SU-DHL-6 (cell line): ENCODE measurements around the gene ARID3B.

Source experiments
- H2AFZ ChIP-seq: fragments of 200-600 bp; sonication (generic); 2 replicates; pipeline ENCODE4 v1.6.1; 2014; ENCODE audit warnings: low read depth, mild to moderate bottlenecking, moderate library complexity, mixed read lengths, antibody characterized with exemption, low read length; ENCODE audit not compliant: severe bottlenecking
- H3F3A ChIP-seq: fragments of 200-600 bp; shearing (Covaris generic); 2 replicates; pipeline ENCODE4 v1.6.0; 2016; ENCODE audit warnings: antibody characterized with exemption, mild to moderate bottlenecking; ENCODE audit not compliant: insufficient read depth
- H3K27ac ChIP-seq: fragments of 200-600 bp; sonication (generic); 2 replicates; pipeline ENCODE4 v1.5.1; 2016; ENCODE audit warnings: low read depth, mild to moderate bottlenecking, low read length, moderate library complexity, mixed read lengths
- H3K27me3 ChIP-seq: fragments of 200-600 bp; sonication (generic), shearing (Covaris generic); 2 replicates; pipeline ENCODE4 v1.6.0; 2014; ENCODE audit warnings: mild to moderate bottlenecking, low read length
- H3K36me3 ChIP-seq: fragments of 200-600 bp; sonication (generic); 2 replicates; pipeline ENCODE4 v1.6.1; 2014; ENCODE audit warnings: mild to moderate bottlenecking, low read length, mixed read lengths
- H3K4me2 ChIP-seq: fragments of 300-600, 200-600 bp; shearing (Covaris generic), sonication (generic); 2 replicates; pipeline ENCODE4 v1.6.0; 2014; ENCODE audit warnings: low read length, low read depth, mild to moderate bottlenecking; ENCODE audit not compliant: poor library complexity, severe bottlenecking
- H3K4me3 ChIP-seq: fragments of 200-600 bp; sonication (generic); 2 replicates; pipeline ENCODE4 v1.5.1; 2014; ENCODE audit warnings: antibody characterized with exemption, low read length, mild to moderate bottlenecking, mixed read lengths; ENCODE audit not compliant: insufficient read depth, poor library complexity, severe bottlenecking
- H3K79me2 ChIP-seq: fragments of 200-600 bp; sonication (generic); 2 replicates; pipeline ENCODE4 v1.6.1; 2014; ENCODE audit warnings: mild to moderate bottlenecking, low read length, moderate library complexity; ENCODE audit not compliant: insufficient read depth
- H3K9ac ChIP-seq: fragments of 200-600 bp; sonication (generic); 2 replicates; pipeline ENCODE4 v1.7.0; 2014; ENCODE audit warnings: mild to moderate bottlenecking, low read length
- H3K9me2 ChIP-seq: fragments of 200-600 bp; sonication (generic); replicated peaks from 2 replicates; pipeline ENCODE4 v1.6.1; 2014; ENCODE audit warnings: low read length; ENCODE audit not compliant: insufficient read depth
- H3K9me3 ChIP-seq: fragments of 200-600 bp; sonication (generic); 2 replicates; pipeline ENCODE4 v1.6.1; 2014; ENCODE audit warnings: low read length, mixed read lengths; ENCODE audit not compliant: insufficient read depth
- H4K20me1 ChIP-seq: fragments of 200-600 bp; sonication (generic); 2 replicates; pipeline ENCODE4 v1.6.1; 2014; ENCODE audit warnings: low read depth, mild to moderate bottlenecking, antibody characterized with exemption, low read length, moderate library complexity, mixed read lengths
- CTCF ChIP-seq: fragments of 200-600 bp; sonication (generic); IDR thresholded peaks from one replicate; pipeline ENCODE4 v1.5.1; 2017; ENCODE audit warnings: antibody characterized with exemption, mild to moderate bottlenecking, low read length, moderate library complexity; ENCODE audit not compliant: insufficient read depth, poor library complexity, severe bottlenecking
- EZH2phosphoT487 ChIP-seq: fragments of 200-600 bp; sonication (generic), shearing (Covaris generic); conservative IDR thresholded peaks from 2 replicates; pipeline ENCODE4 v1.6.1; 2018; ENCODE audit warnings: mild to moderate bottlenecking, antibody characterized with exemption, low read length, moderate library complexity, mixed read lengths

Gene ARID3B

GRCh38 chr15:74641151-74641550, 100.1 kb downstream of the ARID3B start:
- Histone ChIP-seq H2AFZ (no peak overlapping the region), H3K27ac (no peak overlapping the region), H3F3A (no peaks in the 10 kb centered on the region), H3K27me3 (no peaks in the 10 kb centered on the region), H3K9me3 (no peaks in the 10 kb centered on the region), H3K4me3 (no peak overlapping the region), H4K20me1 (no peaks in the 10 kb centered on the region), H3K79me2 (no peaks in the 10 kb centered on the region), H3K4me2 (no peak overlapping the region), H3K9ac (no peak overlapping the region), H3K9me2 (no peaks in the 10 kb centered on the region), H3K36me3 (no peaks in the 10 kb centered on the region)
- no peak for TF ChIP-seq EZH2phosphoT487
- no peak for TF ChIP-seq CTCF

DNA sequence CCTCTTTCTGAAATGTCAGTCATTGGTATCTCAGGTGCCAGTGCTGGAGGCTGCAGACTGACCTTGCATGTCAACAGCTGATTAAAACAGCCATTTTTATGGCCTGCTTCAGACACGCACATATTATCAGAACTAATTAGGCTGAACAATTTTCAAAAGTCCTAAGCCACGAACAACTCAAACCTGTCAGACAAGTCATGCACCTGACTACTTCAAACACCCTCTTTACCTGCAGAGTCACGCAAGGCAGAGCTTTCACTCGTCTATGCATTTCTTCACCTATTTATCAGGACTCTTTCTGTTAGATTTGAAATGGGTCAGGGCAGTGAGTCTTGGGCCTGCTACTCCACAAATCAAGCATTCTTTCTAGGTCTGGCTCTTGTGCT, 101.3 kb downstream of the ARID3B start:
- no peak overlapping the region for H3K4me2 ChIP-seq
- no peak for TF ChIP-seq CTCF
- no peak for TF ChIP-seq EZH2phosphoT487
- H3K4me3 ChIP-seq = no peak overlapping the region
- H3F3A ChIP-seq = no peaks in the 10 kb centered on the region
- H3K27me3 ChIP-seq = no peaks in the 10 kb centered on the region
- no peak overlapping the region for H3K27ac ChIP-seq
- H3K9ac ChIP-seq = no peak overlapping the region
- H4K20me1 ChIP-seq = no peaks in the 10 kb centered on the region
- H3K9me2 ChIP-seq = no peaks in the 10 kb centered on the region
- no peaks in the 10 kb centered on the region for H3K36me3 ChIP-seq
- no peak overlapping the region for H2AFZ ChIP-seq
- H3K9me3 ChIP-seq = no peaks in the 10 kb centered on the region
- no peaks in the 10 kb centered on the region for H3K79me2 ChIP-seq

GRCh38 chr15:74642734-74643664, 102.0 kb downstream of the ARID3B start:
- no peaks in the 10 kb centered on the region for H3K9me3 ChIP-seq
- no peak overlapping the region for H2AFZ ChIP-seq
- no peak overlapping the region for H3K27ac ChIP-seq
- no peak overlapping the region for H3K4me3 ChIP-seq
- no peak overlapping the region for H3K9ac ChIP-seq
- H3K36me3 ChIP-seq = no peaks in the 10 kb centered on the region
- no peaks in the 10 kb centered on the region for H3F3A ChIP-seq
- H4K20me1 ChIP-seq = no peaks in the 10 kb centered on the region
- no peaks in the 10 kb centered on the region for H3K27me3 ChIP-seq
- no peaks in the 10 kb centered on the region for H3K79me2 ChIP-seq
- no peaks in the 10 kb centered on the region for H3K9me2 ChIP-seq
- no peak for TF ChIP-seq EZH2phosphoT487
- no peak for TF ChIP-seq CTCF
- no peak overlapping the region for H3K4me2 ChIP-seq
